Measurements from ENCODE around the gene CERK. TPM values are rescaled to one million over a fixed set of nuclear protein-coding genes. Genes with fewer than 3 reads are reported as not detected.

Gene CERK
- total and polyA plus RNA-seq, 2 of the 8 experiments (the other 6 are each of a cell fraction or from before 2014, with no cell fraction given): 26.6 to 59.0 TPM

GRCh38 chr22:46732041-46732379, 6.0 kb downstream of the CERK start:
- FAIRE-seq (no peak), DNase-seq (ENCODE audit: low read depth in 1 of 2, low spot score in 2 of 2) (no peak)
- ChIA-PET POLR2A (ENCODE audit: partially characterized antibody) (interaction anchor here (1.2 to 1.5 kb wide), 2 partner anchors 9 to 27 kb away, joined by 3 read pairs; no protein-coding TSS in a partner anchor), CTCF (ENCODE audit: partially characterized antibody) (interaction anchor here (1.1 to 1.7 kb wide), 2 partner anchors 67 to 96 kb away, joined by 3 to 4 read pairs; no protein-coding TSS in a partner anchor)
- Histone ChIP-seq H4K5ac (ENCODE audit: insufficient read length, low read depth, low read length) (no peak overlapping the region), H3K9ac (replicated peaks in 1 of 4; ENCODE audit: extremely low read depth in 1 of 4, low read depth in 3 of 4, low read length in 3 of 4) (no peak overlapping the region), H3K4me3 (ENCODE audit: extremely low read depth in 1 of 4, insufficient read depth in 2 of 4, low read depth in 3 of 4, low read length in 4 of 4) (no peak overlapping the region), H2BK20ac (ENCODE audit: low read length) (0 out of 2 replicates have a peak overlapping the region, but pooled peaks have one; percentile 32), H2AK5ac (ENCODE audit: low read depth, low read length) (no peak overlapping the region), H3K79me2 (ENCODE audit: control insufficient read depth in 1 of 2, insufficient read depth in 2 of 2, low read length in 2 of 2) (peaks cover 0 to 55% of the 10 kb centered on the region in 2 experiments; a peak in 3 of 4 replicates), H3K27ac (ENCODE audit: low read depth, low read length) (no peak overlapping the region), H3K14ac (ENCODE audit: insufficient read length) (no peak overlapping the region), H3K56ac (replicated peaks; ENCODE audit: insufficient read length, low read depth, low read length) (no peak overlapping the region), H2BK12ac (ENCODE audit: low read depth, low read length) (no peak overlapping the region), H2BK15ac (ENCODE audit: low read length) (no peak overlapping the region), H3K4ac (replicated peaks; ENCODE audit: insufficient read length, low read depth, low read length) (no peak overlapping the region), H3K27me3 (replicated peaks in 1 of 4; ENCODE audit: control insufficient read depth in 3 of 4, extremely low read depth in 1 of 4, insufficient read depth in 3 of 4, low read length in 3 of 4) (no peaks in the 10 kb centered on the region), H3K18ac (ENCODE audit: extremely low read depth, low read length) (no peak overlapping the region; the same call in 1 of the 2 replicates), H2BK5ac (ENCODE audit: low read depth, low read length) (no peak overlapping the region), H3K23ac (ENCODE audit: insufficient read length) (no peak overlapping the region), H2AFZ (ENCODE audit: low read length) (no peak overlapping the region), H3K23me2 (ENCODE audit: low read depth, low read length) (no peaks in the 10 kb centered on the region), H4K8ac (ENCODE audit: extremely low read depth, insufficient read depth, low read length) (no peak overlapping the region; the same call in 1 of the 2 replicates), H4K91ac (replicated peaks; ENCODE audit: insufficient read length, low read length) (no peak overlapping the region), H3K79me1 (ENCODE audit: low read depth, low read length) (peaks cover 15% of the 10 kb centered on the region), H3K9me3 (ENCODE audit: insufficient read depth in 2 of 2, low read depth in 1 of 2, low read length in 1 of 2) (no peaks in the 10 kb centered on the region), H2BK120ac (replicated peaks; ENCODE audit: low read depth, low read length) (no peak overlapping the region), H3K4me2 (ENCODE audit: insufficient read depth in 1 of 2, low read depth in 2 of 2, low read length in 2 of 2) (peak overlapping the region; percentile 13 to 40; a peak in 2 of 4 replicates), H3K36me3 (ENCODE audit: control insufficient read depth in 2 of 4, insufficient read depth in 4 of 4, low read length in 3 of 4) (no peaks in the 10 kb centered on the region), H3K4me1 (replicated peaks in 1 of 4; ENCODE audit: control insufficient read depth in 3 of 4, insufficient read depth in 4 of 4, low read length in 3 of 4) (peaks cover 7 to 24% (median 19%) of the 10 kb centered on the region in 4 experiments), H4K20me1 (replicated peaks in 1 of 2; ENCODE audit: control insufficient read depth in 1 of 2, insufficient read depth in 2 of 2, low read length in 2 of 2) (peaks cover 0 to 41% of the 10 kb centered on the region in 2 experiments)
- WGBS, 2 experiments (ENCODE audit: extremely low coverage in 1 of 2, insufficient coverage in 1 of 2, insufficient read length in 1 of 2, insufficient replicate concordance in 2 of 2, low coverage in 1 of 2, low lambda C conversion rate in 2 of 2, missing lambda C conversion rate in 1 of 2): 88% methylated on average over 7 of the region's 14 CpGs; no CpG with 5 or more reads in 1 of the 2 experiments
- TF ChIP-seq BCL11A (IDR thresholded peaks at IDR 0.05; ENCODE audit: low read depth in 2 of 2, low read length in 2 of 2) (no peak), CHD2 (IDR thresholded peaks at IDR 0.05; ENCODE audit: low read length) (no peak), TAF7 (optimal IDR thresholded peaks at IDR 0.05; ENCODE audit: borderline replicate concordance, low read depth, low read length) (no peak), EGR1 (IDR thresholded peaks at IDR 0.05; ENCODE audit: borderline replicate concordance, low read depth, low read length) (no peak), CTCF (IDR thresholded peaks at IDR 0.05; ENCODE audit: control extremely low read depth in 1 of 3, insufficient read depth in 1 of 3, low read depth in 1 of 3, low read length in 3 of 3) (no peak), CHD1 (IDR thresholded peaks at IDR 0.05; ENCODE audit: low read depth, low read length) (no peak), NANOG (IDR thresholded peaks at IDR 0.05; ENCODE audit: insufficient read depth, low read depth, low read length, poor library complexity, severe bottlenecking) (no peak), BRCA1 (IDR thresholded peaks at IDR 0.05; ENCODE audit: low read depth, low read length) (no peak), POU5F1 (IDR thresholded peaks at IDR 0.05; ENCODE audit: low read depth, low read length) (no peak), ATF3 (IDR thresholded peaks at IDR 0.05; ENCODE audit: insufficient read depth, low read depth, low read length) (no peak), KDM4A (IDR thresholded peaks at IDR 0.05; ENCODE audit: low read depth, low read length, severe bottlenecking) (no peak)

Measured in H1 (cell line).